HUES6 (cell line): ENCODE results near the gene MRPL34.

ENCODE experiments used
- H3K27ac ChIP-seq: 2 replicates; pipeline ENCODE4 v1.7.0; 2013; ENCODE audit warnings: low read depth, mild to moderate bottlenecking, low read length, inconsistent platforms
- H3K27me3 ChIP-seq: 2 replicates; pipeline ENCODE4 v1.6.1; 2013; ENCODE audit warnings: low read length; ENCODE audit not compliant: control insufficient read depth, insufficient read depth
- H3K36me3 ChIP-seq: 2 replicates; pipeline ENCODE4 v1.6.1; 2013; ENCODE audit warnings: low read length; ENCODE audit not compliant: control insufficient read depth, insufficient read depth
- H3K4me1 ChIP-seq: 2 replicates; pipeline ENCODE4 v1.6.1; 2013; ENCODE audit warnings: low read length; ENCODE audit not compliant: control insufficient read depth, insufficient read depth
- H3K4me3 ChIP-seq: 2 replicates; pipeline ENCODE4 v1.5.1; 2013; ENCODE audit warnings: low read depth, low read length
- H3K9ac ChIP-seq: one replicate; pipeline ENCODE4 v1.6.1; 2013; ENCODE audit warnings: mild to moderate bottlenecking, low read length
- H3K9me3 ChIP-seq: 2 replicates; pipeline ENCODE4 v1.6.1; 2013; ENCODE audit warnings: low read depth, low read length; ENCODE audit not compliant: control insufficient read depth, insufficient read depth

The MRPL34 gene

DNA sequence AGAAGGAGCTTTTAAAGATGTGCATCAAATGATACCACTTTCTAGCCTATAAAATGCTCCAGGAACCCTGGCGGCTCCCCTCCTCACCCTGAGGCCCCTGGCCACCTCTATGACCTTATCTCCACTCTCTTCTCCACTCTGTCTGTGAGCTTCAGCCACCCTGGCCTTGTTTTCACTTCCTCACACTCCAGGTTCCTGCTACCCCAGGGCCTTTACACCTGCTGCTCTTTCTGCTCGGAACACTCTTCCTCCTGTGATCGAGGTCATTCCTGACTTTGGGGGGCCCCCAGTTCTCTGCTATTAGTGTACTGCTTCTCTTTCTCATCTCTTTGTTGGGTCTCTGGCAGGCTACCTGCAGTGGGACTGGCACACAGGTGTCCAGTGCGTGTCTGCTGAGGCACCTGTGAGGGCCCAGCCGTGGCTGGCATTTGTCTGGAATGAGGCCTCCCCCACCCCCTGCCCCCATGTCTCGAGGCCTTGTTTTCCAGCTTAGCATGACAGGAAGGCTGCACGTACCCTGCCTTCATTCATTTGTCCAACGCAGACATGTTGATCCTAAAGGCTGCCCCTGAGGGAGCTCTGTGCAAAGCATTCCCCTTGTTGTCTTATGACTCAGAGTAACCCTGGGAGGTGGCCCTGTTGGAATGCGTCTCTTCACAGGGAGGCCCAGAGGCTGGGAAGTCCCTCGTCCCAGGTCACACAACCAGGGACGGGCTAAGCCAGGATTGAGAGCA lies 6.0 kb downstream of the MRPL34 start:
- peaks cover 12% of the 10 kb centered on the region; the same call in 1 of the 2 replicates for H3K4me1 ChIP-seq
- H3K27ac ChIP-seq: no peak overlapping the region; the same call in 1 of the 2 replicates
- peaks cover 41% of the 10 kb centered on the region for H3K36me3 ChIP-seq
- H3K4me3 ChIP-seq: no peak overlapping the region
- H3K9ac ChIP-seq: peak overlapping the region; percentile 74
- no peaks in the 10 kb centered on the region for H3K9me3 ChIP-seq
- H3K27me3 ChIP-seq: no peaks in the 10 kb centered on the region

DNA sequence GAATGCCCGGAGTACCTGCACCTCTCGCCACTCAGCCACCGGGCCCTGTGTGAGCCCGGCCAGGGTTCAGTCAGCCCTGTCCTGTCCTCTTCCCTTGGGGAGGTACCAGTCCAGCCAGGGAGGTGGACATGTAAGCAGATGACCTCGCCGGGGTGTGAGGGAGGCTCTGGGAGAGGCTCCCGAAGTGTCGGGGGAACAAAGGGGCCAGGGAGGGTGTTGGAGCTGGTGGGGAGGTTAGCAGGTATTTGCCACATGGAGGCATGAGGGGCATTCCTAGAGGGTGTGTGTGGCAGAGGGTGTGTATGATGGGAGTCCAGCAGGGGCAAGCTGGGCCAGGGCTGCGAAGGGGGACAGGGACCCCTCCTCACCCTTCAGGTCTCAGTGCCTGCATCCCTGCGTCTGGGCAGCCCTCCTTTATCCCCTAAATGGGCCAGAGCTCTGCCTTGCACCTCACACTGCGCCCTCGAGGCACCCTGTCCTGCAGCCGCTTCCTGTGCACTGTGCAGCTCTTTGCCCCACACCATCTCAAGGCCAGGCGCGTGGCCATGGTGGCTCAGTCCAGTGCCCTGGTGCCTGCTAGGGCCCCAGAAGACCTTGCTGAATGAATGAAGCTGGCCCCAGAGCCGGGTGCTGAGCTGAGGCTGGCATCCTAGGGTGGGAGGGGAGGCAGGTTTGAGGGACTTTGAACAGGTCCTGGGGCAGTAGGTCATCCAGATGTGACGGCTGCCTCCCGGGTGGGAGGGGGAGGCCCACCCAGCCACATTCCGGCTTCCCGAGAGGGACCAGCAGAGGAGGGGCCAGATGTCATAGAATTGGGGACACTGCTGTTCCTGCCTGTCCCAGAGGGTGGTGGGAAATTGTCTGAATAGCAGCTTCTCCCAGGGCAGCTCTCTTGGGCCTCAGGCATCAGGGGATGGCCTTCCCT lies 6.8 kb downstream of the MRPL34 start:
- H3K9ac ChIP-seq: peak overlapping the region; percentile 74
- peaks cover 10% of the 10 kb centered on the region; the same call in 1 of the 2 replicates for H3K4me1 ChIP-seq
- no peaks in the 10 kb centered on the region for H3K9me3 ChIP-seq
- H3K27me3 ChIP-seq: no peaks in the 10 kb centered on the region
- H3K4me3 ChIP-seq: no peak overlapping the region
- H3K36me3 ChIP-seq: peaks cover 41% of the 10 kb centered on the region
- H3K27ac ChIP-seq: no peak overlapping the region; the same call in 1 of the 2 replicates

DNA sequence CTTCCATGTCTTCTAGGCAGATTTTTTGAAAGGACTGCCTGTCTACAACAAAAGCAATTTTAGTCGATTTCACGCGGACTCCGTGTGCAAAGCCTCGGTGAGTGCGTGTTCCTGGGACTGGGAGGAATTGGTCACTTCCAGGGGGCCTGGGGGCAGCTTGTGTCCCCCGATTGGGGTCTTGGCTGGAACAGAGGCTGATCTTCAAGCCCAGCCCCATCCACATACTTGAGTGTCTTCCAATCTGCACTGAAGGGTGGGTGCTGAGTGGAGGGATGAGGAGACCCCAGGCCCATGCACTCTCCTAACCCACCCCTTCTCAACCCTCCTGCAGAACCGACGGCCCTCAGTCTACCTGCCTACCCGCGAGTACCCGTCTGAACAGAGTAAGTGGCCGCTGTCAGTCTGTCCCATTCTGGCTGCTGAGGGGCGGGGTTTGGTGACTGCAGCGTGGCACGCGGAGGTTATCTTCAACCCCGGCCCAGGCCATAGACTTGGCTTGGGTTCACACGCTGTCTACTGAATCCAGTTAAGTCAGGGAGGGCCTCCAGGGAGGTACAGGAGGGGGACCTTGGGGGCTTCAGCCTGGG lies 8.4 kb downstream of the MRPL34 start:
- no peak overlapping the region for H3K27ac ChIP-seq
- no peaks in the 10 kb centered on the region for H3K27me3 ChIP-seq
- H3K36me3 ChIP-seq: peaks cover 45% of the 10 kb centered on the region
- H3K4me3 ChIP-seq: no peak overlapping the region
- H3K4me1 ChIP-seq: peaks cover 10% of the 10 kb centered on the region; the same call in 1 of the 2 replicates
- H3K9me3 ChIP-seq: no peaks in the 10 kb centered on the region
- no peak overlapping the region for H3K9ac ChIP-seq

DNA sequence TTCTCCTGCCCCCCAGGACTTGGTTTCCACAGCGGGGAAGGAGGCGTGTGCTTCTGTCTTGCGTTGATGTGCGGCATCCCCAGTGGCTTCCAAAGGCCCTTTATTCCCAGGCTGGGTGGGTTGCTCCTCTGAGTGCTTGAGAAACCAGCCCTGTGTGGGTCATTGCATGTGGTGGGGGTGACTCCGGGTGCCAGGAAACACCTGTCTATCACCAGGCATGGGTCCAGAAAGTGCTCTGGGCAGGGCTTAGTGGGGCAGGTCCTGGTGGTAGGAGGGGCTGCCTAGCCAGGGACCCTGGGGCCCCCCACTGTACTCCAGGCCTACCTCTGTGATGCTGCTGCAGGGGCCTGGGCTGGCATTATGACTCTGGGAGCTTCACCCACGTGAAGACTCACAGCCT lies 13.3 kb downstream of the MRPL34 start:
- Histone ChIP-seq H3K4me1 (no peaks in the 10 kb centered on the region), H3K36me3 (peaks cover 60% of the 10 kb centered on the region), H3K27me3 (no peaks in the 10 kb centered on the region), H3K27ac (no peak overlapping the region), H3K9me3 (no peaks in the 10 kb centered on the region), H3K9ac (no peak overlapping the region), H3K4me3 (no peak overlapping the region)

DNA sequence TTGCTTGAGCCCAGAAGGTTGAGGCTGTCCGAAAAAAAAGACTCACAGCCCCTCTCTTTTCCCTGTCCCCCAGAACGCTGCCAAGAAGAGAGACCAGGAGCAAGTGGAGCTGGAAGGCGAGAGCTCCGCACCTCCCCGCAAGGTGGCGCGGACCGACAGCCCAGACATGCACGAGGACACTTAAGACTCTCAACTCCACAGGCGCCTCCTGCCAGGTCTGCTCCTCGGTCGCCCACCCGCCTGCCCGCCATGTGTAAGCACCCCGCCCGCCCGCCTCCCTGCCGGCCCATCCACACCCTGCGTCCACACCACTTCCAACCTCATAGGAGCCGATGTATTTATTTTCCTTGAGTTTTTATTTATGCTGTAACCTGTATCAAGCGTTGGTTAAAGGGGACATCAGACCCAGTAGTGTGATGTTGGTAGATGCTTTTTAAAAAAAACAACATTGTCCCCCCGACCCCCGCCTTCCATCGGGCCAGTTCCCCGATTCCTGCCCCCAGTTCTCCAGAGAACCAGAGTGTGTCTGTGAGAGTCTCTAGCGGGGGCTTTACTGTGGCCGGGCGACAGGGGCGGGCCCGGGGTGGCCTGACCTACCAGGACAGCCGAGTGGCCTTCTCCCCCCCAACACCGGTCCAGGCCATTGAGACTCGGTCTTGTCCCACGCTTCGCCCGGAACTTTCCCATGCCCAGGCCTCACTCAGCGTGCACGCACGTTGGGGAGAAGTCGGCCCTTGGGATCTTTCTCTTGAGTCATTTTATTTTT lies 14.0 kb downstream of the MRPL34 start:
- Histone ChIP-seq H3K27me3 (no peaks in the 10 kb centered on the region), H3K9ac (no peak overlapping the region), H3K4me1 (no peaks in the 10 kb centered on the region), H3K4me3 (no peak overlapping the region), H3K36me3 (peaks cover 54% of the 10 kb centered on the region), H3K9me3 (no peaks in the 10 kb centered on the region), H3K27ac (no peak overlapping the region)

DNA sequence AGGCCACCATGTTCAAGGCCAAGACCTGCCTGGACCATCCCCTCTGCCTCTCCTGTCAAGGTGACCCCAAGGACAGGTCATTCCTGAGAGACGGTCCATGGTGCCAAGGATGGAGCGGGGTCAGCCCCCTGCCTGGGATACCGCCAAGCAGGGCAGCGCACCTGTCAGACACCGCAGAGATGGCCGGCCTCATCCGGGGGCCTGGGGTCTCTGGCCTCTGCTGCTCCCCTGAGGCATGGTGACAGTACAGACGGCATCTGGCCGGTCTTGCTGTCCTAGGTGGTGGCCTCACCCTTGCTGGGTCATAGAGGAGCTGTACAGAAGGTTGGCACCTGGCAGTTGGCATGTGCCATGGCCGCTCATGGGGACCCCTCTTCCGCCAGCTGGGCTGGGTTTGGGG lies 14.8 kb downstream of the MRPL34 start:
- H3K9ac ChIP-seq: no peak overlapping the region
- peaks cover 55% of the 10 kb centered on the region for H3K36me3 ChIP-seq
- no peaks in the 10 kb centered on the region for H3K27me3 ChIP-seq
- no peak overlapping the region for H3K27ac ChIP-seq
- H3K9me3 ChIP-seq: no peaks in the 10 kb centered on the region
- no peak overlapping the region for H3K4me3 ChIP-seq
- H3K4me1 ChIP-seq: no peaks in the 10 kb centered on the region

DNA sequence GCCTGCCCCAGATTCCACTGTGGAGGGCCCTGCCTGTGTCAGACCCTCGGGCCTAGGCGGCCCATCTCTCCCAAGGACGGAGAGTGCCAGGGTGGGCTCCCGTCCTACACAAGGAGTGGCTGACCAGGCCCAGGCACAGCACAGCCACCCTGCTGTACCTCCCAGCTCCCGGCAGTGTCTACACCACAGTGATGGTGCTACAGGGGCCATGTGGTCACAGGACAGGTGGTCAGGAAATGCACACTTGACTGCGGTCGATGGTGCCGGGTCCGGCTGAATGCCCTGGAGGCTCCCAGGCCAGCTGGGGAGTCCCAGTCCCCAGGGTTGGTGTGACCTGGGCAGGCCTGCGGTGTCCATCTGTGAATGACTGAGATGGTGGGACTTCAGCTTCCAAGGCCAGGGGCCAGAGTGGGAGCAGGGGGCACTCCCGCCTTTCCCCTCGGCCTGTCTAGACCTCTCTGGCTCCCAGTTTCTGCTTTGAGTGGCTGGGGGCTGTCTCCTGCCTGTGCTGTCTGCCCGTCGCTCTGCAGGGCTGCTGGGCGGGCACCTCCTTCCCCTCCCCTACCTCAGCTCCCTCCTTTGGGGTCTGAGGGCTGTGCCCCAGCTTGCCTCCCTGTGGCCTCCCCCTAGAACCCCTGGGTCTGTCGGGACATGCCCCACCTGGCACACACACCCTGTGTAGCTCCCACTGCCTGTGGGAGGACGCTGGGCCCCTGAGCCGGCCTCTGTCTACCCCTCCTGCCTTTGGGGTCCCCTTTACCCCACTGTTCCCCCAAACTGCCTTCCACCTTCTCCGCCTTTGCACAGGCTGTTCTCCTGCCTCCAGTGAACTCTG lies 16.2 kb downstream of the MRPL34 start:
- peaks cover 46% of the 10 kb centered on the region for H3K36me3 ChIP-seq
- H3K4me1 ChIP-seq: peaks cover 7% of the 10 kb centered on the region; the same call in 1 of the 2 replicates
- H3K9me3 ChIP-seq: no peaks in the 10 kb centered on the region
- H3K9ac ChIP-seq: no peak overlapping the region
- no peaks in the 10 kb centered on the region for H3K27me3 ChIP-seq
- H3K4me3 ChIP-seq: no peak overlapping the region
- H3K27ac ChIP-seq: no peak overlapping the region

DNA sequence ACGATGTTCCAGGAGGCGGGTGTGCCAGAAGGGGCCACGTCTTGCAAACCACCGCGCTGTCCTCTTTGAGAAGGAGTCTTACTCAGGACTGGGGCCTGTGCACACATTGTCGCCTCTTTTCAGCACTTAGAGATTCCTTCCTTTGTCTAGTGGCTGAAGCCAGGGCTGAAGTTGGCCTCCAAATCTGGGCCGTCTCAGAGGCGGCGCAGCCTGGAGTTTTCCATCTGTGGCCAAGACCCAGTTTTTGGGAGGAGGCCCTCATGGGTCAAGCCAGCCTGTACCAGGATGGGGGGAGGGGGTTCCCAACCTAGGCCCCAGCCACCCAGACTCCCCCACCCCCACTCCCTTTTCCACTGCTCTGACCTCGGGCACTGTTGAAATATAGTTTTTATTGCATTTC lies 17.2 kb downstream of the MRPL34 start:
- Histone ChIP-seq H3K4me3 (no peak overlapping the region), H3K27me3 (no peaks in the 10 kb centered on the region), H3K9me3 (no peaks in the 10 kb centered on the region), H3K27ac (no peak overlapping the region), H3K36me3 (peaks cover 46% of the 10 kb centered on the region), H3K9ac (no peak overlapping the region), H3K4me1 (peaks cover 13% of the 10 kb centered on the region)

DNA sequence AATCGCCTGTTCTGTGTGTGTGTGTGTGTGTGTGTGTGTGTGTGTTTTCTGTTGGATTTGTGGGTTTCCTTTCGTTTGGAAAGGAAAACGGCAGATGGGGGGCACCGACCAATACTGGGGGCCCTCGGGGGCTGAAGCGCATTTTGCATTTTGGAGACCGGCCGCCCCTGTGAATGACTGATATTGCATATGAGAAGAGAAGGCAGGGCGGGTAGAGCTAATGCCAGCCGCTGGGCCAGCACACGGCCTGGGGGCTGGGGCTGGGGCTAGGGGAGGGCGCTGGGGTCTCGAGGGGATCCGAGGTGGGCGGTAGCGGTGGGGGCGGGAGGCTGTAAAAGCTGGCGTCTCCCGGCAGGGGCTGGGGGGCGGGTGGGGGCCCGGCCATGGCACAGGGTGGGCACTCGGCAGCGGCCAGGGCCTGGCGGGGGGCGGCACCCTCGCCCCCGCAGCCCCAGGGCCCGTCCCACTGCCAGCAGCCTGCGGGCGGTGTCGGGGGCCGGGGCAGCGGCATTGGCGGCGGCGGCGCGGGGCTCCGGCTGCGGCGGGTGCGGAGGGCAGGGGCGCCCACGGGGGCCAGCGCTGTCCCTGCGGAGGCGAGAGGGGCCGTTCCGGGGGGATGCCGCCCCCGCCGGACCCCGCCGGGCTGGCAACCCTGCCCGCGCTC lies 17.8 kb downstream of the MRPL34 start:
- Histone ChIP-seq H3K4me1 (peaks cover 13% of the 10 kb centered on the region), H3K9me3 (no peaks in the 10 kb centered on the region), H3K36me3 (peaks cover 46% of the 10 kb centered on the region), H3K27me3 (no peaks in the 10 kb centered on the region), H3K4me3 (no peak overlapping the region), H3K9ac (no peak overlapping the region), H3K27ac (no peak overlapping the region)
